Gastrocnemius medialis (tissue), 4 donors: ENCODE data around the gene HPS1.

ENCODE experiments used
- POLR2A ChIP-seq, 2 donors: fragments of 450-650 bp; IDR thresholded peaks; one replicate each; pipeline ENCODE4 v1.6.1; 2017; ENCODE audit warnings: antibody characterized with exemption in 2 of 2, mild to moderate bottlenecking in 2 of 2, moderate library complexity in 2 of 2
- TF ChIP-seq, protein P1 (sequence below), 5 experiments: fragments of 450-650 bp in 3 of 5; fragments of 200-600 bp in 2 of 5; sonication (generic) in 2 of 5; IDR thresholded peaks in 4 of 5; conservative IDR thresholded peaks in 1 of 5; 1 replicate in 4 of 5; 2 replicates in 1 of 5; pipeline ENCODE4 v1.5.1; 2016 to 2019; ENCODE audit warnings: antibody characterized with exemption in 5 of 5, mild to moderate bottlenecking in 3 of 5, moderate library complexity in 3 of 5

DNA sequence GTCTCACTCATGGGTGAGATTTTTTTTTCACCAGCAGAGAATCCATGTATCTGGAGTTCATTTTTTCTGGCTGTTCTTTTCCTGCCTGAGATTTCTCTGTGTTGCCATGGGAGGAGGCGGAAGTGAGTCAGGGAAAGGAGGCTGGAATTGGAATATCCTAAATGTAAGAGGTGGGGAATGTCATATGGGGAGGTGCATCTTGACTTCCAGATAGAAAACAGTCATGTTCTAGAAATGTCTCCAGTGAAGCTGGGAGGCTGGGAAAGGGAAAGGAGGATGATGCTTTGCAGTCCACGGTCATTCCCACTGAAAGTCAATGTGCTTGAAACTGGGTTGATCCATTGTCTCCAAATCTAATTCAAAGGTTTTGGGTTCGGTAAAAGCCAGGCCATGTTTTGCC is 39.7 kb upstream of the HPS1 start:
- no peak for TF ChIP-seq POLR2A (IDR thresholded peaks at IDR 0.05)
- TF ChIP-seq, protein P1, sequence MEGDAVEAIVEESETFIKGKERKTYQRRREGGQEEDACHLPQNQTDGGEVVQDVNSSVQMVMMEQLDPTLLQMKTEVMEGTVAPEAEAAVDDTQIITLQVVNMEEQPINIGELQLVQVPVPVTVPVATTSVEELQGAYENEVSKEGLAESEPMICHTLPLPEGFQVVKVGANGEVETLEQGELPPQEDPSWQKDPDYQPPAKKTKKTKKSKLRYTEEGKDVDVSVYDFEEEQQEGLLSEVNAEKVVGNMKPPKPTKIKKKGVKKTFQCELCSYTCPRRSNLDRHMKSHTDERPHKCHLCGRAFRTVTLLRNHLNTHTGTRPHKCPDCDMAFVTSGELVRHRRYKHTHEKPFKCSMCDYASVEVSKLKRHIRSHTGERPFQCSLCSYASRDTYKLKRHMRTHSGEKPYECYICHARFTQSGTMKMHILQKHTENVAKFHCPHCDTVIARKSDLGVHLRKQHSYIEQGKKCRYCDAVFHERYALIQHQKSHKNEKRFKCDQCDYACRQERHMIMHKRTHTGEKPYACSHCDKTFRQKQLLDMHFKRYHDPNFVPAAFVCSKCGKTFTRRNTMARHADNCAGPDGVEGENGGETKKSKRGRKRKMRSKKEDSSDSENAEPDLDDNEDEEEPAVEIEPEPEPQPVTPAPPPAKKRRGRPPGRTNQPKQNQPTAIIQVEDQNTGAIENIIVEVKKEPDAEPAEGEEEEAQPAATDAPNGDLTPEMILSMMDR (IDR thresholded peaks at IDR 0.05 in 4 of 5, conservative IDR thresholded peaks at IDR 0.05 in 1 of 5): no peak
